HCT116 (cell line): ENCODE measurements around the gene GOSR1. TPM values are rescaled to one million over a fixed set of nuclear protein-coding genes. Genes with fewer than 3 reads are reported as not detected.

Experiments
- ATAC-seq: fragments of 200-7000 bp; cut with Tn5 transposase; 2 replicates; pipeline ENCODE4 v1.9.1; 2020; ENCODE audit warnings: mild to moderate bottlenecking, moderate library complexity
- BruUV-seq: library from RNA; stranded (reverse); fragments of 400-500 nt; replicated peaks from 2 replicates; lab custom pipeline; 2021; lab: Mats Ljungman, UMichigan
- CTCF ChIA-PET: fragments of 300-600 bp; sonication (Branson Sonifier 250); formaldehyde crosslinking; loops from one replicate; lab custom pipeline; 2021; ENCODE audit warnings: antibody characterized with exemption; lab: Charles Lee
- POLR2A ChIA-PET: fragments of 300-600, 350-600 bp; sonication (Branson Sonifier 250); formaldehyde crosslinking; loops from one replicate; lab custom pipeline; 2021; ENCODE audit warnings: antibody characterized with exemption; lab: Charles Lee
- RAD21 ChIA-PET, 2 experiments: fragments of 300-600 bp; sonication (Branson Sonifier 250); formaldehyde crosslinking; loops; one replicate each; lab custom pipeline; 2023; ENCODE audit warnings: low total read pairs in 2 of 2; ENCODE audit not compliant: uncharacterized antibody in 2 of 2, unreplicated experiment in 2 of 2, low non-redundant PET in 1 of 2; lab: Charles Lee
- DNase-seq: peaks from one replicate; pipeline ENCODE4 v3.0.0-alpha.2; 2010; ENCODE audit warnings: low read depth, low spot score
- H2AFZ ChIP-seq: fragments of 200-600 bp; shearing (Covaris generic), sonication (generic); 2 replicates; pipeline ENCODE4 v1.6.1; 2017; ENCODE audit warnings: low read depth, mixed run types, mixed read lengths, antibody characterized with exemption, low read length; ENCODE audit not compliant: poor library complexity, severe bottlenecking
- H3K27ac ChIP-seq: 2 replicates; pipeline ENCODE4 v1.5.1; 2012; ENCODE audit warnings: low read depth, low read length
- H3K27me3 ChIP-seq: fragments of 200-600 bp; sonication (generic); 2 replicates; pipeline ENCODE4 v1.6.1; 2016; ENCODE audit warnings: mixed run types, low read length, mixed read lengths; ENCODE audit not compliant: insufficient read depth
- H3K36me3 ChIP-seq, 2 experiments: fragments of 200-500 bp in 1 of 2; fragments of 200-600 bp in 1 of 2; sonication (Bioruptor generic) in 1 of 2; sonication (generic) in 1 of 2; 2 replicates each; pipeline versions ENCODE4 v1.5.1 to v1.6.1; 2014 to 2016; ENCODE audit warnings: low read length in 2 of 2, inconsistent platforms in 1 of 2, mixed read lengths in 1 of 2, mixed run types in 1 of 2; ENCODE audit not compliant: insufficient read depth in 2 of 2, control insufficient read depth in 1 of 2
- H3K4me1 ChIP-seq, 2 experiments: fragments of 200-600 bp in 1 of 2; sonication (generic) in 1 of 2; 2 replicates each; pipeline versions ENCODE4 v1.5.1 to v1.6.1; 2012 to 2017; ENCODE audit warnings: low read length in 2 of 2, inconsistent platforms in 1 of 2, mild to moderate bottlenecking in 1 of 2, mixed read lengths in 1 of 2, mixed run types in 1 of 2, moderate library complexity in 1 of 2; ENCODE audit not compliant: insufficient read depth in 2 of 2, control insufficient read depth in 1 of 2
- H3K4me2 ChIP-seq: fragments of 200-600 bp; sonication (generic); 2 replicates; pipeline ENCODE4 v1.6.1; 2017; ENCODE audit warnings: mixed run types, low read length, mixed read lengths
- H3K4me3 ChIP-seq, 2 experiments: fragments of 200-600 bp in 1 of 2; sonication (generic) in 1 of 2; replicated peaks in 1 of 2; 2 replicates each; pipeline ENCODE4 v1.5.1; 2011 to 2016; ENCODE audit warnings: low read length in 2 of 2, control low read depth in 1 of 2, low read depth in 1 of 2, mild to moderate bottlenecking in 1 of 2, mixed read lengths in 1 of 2, mixed run types in 1 of 2
- H3K79me2 ChIP-seq: fragments of 200-600 bp; sonication (generic); 2 replicates; pipeline ENCODE4 v1.6.1; 2017; ENCODE audit warnings: mild to moderate bottlenecking, mixed run types, low read length, moderate library complexity, mixed read lengths; ENCODE audit not compliant: insufficient read depth
- H3K9ac ChIP-seq: fragments of 200-600 bp; sonication (generic); 2 replicates; pipeline ENCODE4 v1.6.1; 2016; ENCODE audit warnings: low read length, mixed read lengths
- H3K9me2 ChIP-seq: fragments of 200-600 bp; sonication (generic), shearing (Covaris generic); 2 replicates; pipeline ENCODE4 v1.6.1; 2017; ENCODE audit warnings: mixed run types, mild to moderate bottlenecking, moderate library complexity; ENCODE audit not compliant: insufficient read depth
- H3K9me3 ChIP-seq, 2 experiments: fragments of 200-500 bp in 1 of 2; fragments of 200-600 bp in 1 of 2; sonication (Bioruptor generic) in 1 of 2; sonication (generic) in 1 of 2; 2 replicates each; pipeline ENCODE4 v1.6.1; 2014 to 2017; ENCODE audit warnings: low read length in 2 of 2, mixed read lengths in 2 of 2, inconsistent platforms in 1 of 2, low read depth in 1 of 2, mild to moderate bottlenecking in 1 of 2, mixed run types in 1 of 2, moderate library complexity in 1 of 2; ENCODE audit not compliant: control insufficient read depth in 1 of 2, insufficient read depth in 1 of 2
- H4K20me1 ChIP-seq: fragments of 200-600 bp; sonication (generic), shearing (Covaris generic); 2 replicates; pipeline ENCODE4 v1.6.1; 2017; ENCODE audit warnings: mixed run types, mild to moderate bottlenecking, moderate library complexity; ENCODE audit not compliant: insufficient read depth
- CBX3 ChIP-seq: IDR thresholded peaks from 2 replicates; pipeline ENCODE4 v1.6.1; 2012; ENCODE audit warnings: low read depth
- CEBPB ChIP-seq: IDR thresholded peaks from 2 replicates; pipeline ENCODE4 v1.6.1; 2012; ENCODE audit warnings: low read depth
- EGR1 ChIP-seq: IDR thresholded peaks from 2 replicates; pipeline ENCODE4 v1.6.1; 2012; ENCODE audit warnings: low read depth
- EZH2 ChIP-seq: fragments of 200-600 bp; sonication (generic); IDR thresholded peaks from 2 replicates; pipeline ENCODE4 v1.6.1; 2017; ENCODE audit warnings: antibody characterized with exemption, mixed run types
- EZH2phosphoT487 ChIP-seq: fragments of 200-600 bp; IDR thresholded peaks from 2 replicates; pipeline ENCODE4 v1.6.1; 2018; ENCODE audit warnings: antibody characterized with exemption, borderline replicate concordance
- FOSL1 ChIP-seq: IDR thresholded peaks from 2 replicates; pipeline ENCODE4 v1.6.1; 2012; ENCODE audit warnings: low read depth
- JUND ChIP-seq: IDR thresholded peaks from 2 replicates; pipeline ENCODE4 v1.6.1; 2012
- MAX ChIP-seq: IDR thresholded peaks from 2 replicates; pipeline ENCODE4 v1.6.1; 2012
- POLR2A ChIP-seq: IDR thresholded peaks from 2 replicates; pipeline ENCODE4 v1.7.0; 2011; ENCODE audit warnings: borderline replicate concordance; ENCODE audit not compliant: insufficient read depth, insufficient read length; ENCODE audit errors: extremely low read depth
- POLR2AphosphoS5 ChIP-seq: IDR thresholded peaks from 2 replicates; pipeline ENCODE4 v1.6.1; 2011; ENCODE audit warnings: mild to moderate bottlenecking, low read depth, low read length, moderate library complexity
- SRF ChIP-seq: IDR thresholded peaks from 2 replicates; pipeline ENCODE4 v1.6.1; 2012; ENCODE audit warnings: low read depth
- TCF7L2 ChIP-seq: IDR thresholded peaks from 2 replicates; pipeline ENCODE4 v1.7.0; 2011; ENCODE audit warnings: borderline replicate concordance, inconsistent platforms; ENCODE audit not compliant: insufficient read depth, insufficient read length; ENCODE audit errors: extremely low read depth
- intact Hi-C: fragments of 100-400 bp; cut with micrococcal nuclease; formaldehyde crosslinking; loops from 2 replicates; pipeline ENCODE4 v1.10.0; 2022
- total RNA-seq: library from RNA; stranded (reverse); gene quantifications from one replicate; pipeline ENCODE4 v1.2.1, GENCODE V29; 2021; ENCODE audit not compliant: unreplicated experiment
- TF ChIP-seq, protein P1 (sequence below), 3 experiments: fragments of 200-600 bp in 1 of 3; sonication (generic) in 1 of 3; IDR thresholded peaks in 2 of 3; conservative IDR thresholded peaks in 1 of 3; 2 replicates each; pipeline ENCODE4 v1.5.1; 2012 to 2017; ENCODE audit warnings: low read depth in 2 of 3, low read length in 2 of 3, antibody characterized with exemption in 1 of 3, borderline replicate concordance in 1 of 3, control low read depth in 1 of 3, mild to moderate bottlenecking in 1 of 3, mixed read lengths in 1 of 3, mixed run types in 1 of 3, moderate library complexity in 1 of 3; ENCODE audit not compliant: insufficient read depth in 1 of 3

The GOSR1 gene
- total RNA-seq, 1 experiment from 2014 or later: 48.8 TPM

DNA sequence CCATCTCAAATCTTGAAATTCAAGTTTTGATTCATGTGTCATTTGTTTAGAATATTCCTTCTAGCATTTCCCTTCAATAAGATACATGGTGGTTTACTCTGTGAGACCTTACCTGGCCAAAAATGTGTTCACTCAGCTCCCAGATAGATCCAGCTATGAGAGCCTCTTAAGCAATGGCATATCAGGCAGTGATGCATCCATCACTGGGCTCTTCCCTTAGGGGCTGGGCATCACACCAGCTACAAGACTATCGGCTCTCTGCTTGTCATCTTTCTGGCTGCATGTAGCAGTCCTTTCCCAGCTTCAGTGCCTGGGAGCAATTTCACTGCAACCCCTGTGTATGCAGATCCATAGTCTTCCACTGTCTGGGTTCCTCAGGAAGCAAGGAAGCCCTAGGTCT lies 40.6 kb downstream of the GOSR1 start:
- Histone ChIP-seq H3K4me1 (no peaks in the 10 kb centered on the region), H3K9ac (no peak overlapping the region), H4K20me1 (no peaks in the 10 kb centered on the region), H3K27ac (no peak overlapping the region), H3K27me3 (no peaks in the 10 kb centered on the region), H3K4me2 (no peak overlapping the region), H2AFZ (no peak overlapping the region), H3K9me3 (no peaks in the 10 kb centered on the region), H3K36me3 (peaks cover 4 to 18% of the 10 kb centered on the region in 2 experiments; a peak in 1 of 4 replicates), H3K4me3 (no peak overlapping the region), H3K79me2 (no peaks in the 10 kb centered on the region), H3K9me2 (no peaks in the 10 kb centered on the region)
- DNase-seq: no peak
- no TSS peak for BruUV-seq
- ChIA-PET RAD21 (no interaction called here), POLR2A (no interaction called here), CTCF (no interaction called here)
- TF ChIP-seq SRF: no peak
- TF ChIP-seq JUND: no peak
- TF ChIP-seq EGR1: no peak
- no peak for TF ChIP-seq FOSL1
- TF ChIP-seq POLR2AphosphoS5: no peak
- TF ChIP-seq POLR2A: no peak
- TF ChIP-seq MAX: no peak
- no peak for TF ChIP-seq EZH2
- TF ChIP-seq CBX3: no peak
- no peak for TF ChIP-seq CEBPB
- TF ChIP-seq EZH2phosphoT487: no peak
- TF ChIP-seq TCF7L2: no peak
- TF ChIP-seq, protein P1, sequence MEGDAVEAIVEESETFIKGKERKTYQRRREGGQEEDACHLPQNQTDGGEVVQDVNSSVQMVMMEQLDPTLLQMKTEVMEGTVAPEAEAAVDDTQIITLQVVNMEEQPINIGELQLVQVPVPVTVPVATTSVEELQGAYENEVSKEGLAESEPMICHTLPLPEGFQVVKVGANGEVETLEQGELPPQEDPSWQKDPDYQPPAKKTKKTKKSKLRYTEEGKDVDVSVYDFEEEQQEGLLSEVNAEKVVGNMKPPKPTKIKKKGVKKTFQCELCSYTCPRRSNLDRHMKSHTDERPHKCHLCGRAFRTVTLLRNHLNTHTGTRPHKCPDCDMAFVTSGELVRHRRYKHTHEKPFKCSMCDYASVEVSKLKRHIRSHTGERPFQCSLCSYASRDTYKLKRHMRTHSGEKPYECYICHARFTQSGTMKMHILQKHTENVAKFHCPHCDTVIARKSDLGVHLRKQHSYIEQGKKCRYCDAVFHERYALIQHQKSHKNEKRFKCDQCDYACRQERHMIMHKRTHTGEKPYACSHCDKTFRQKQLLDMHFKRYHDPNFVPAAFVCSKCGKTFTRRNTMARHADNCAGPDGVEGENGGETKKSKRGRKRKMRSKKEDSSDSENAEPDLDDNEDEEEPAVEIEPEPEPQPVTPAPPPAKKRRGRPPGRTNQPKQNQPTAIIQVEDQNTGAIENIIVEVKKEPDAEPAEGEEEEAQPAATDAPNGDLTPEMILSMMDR (IDR thresholded peaks at IDR 0.05 in 2 of 3, conservative IDR thresholded peaks at IDR 0.05 in 1 of 3; ENCODE audit: borderline replicate concordance in 1 of 3, insufficient read depth in 1 of 3, low read depth in 2 of 3, low read length in 2 of 3): no peak
- intact Hi-C loops: no loop called here
- no peak for ATAC-seq
